Measurements from ENCODE around the gene SMAD3. TPM values are rescaled to one million over a fixed set of nuclear protein-coding genes. Genes with fewer than 3 reads are reported as not detected.

Gene SMAD3
- total RNA-seq, 4 donors from 2014 or later = 25.9 to 69.4 (median 35.2) TPM

- H3K4me3 ChIP-seq (ENCODE audit: low read depth, poor library complexity, severe bottlenecking) = no peak overlapping the region
- peak in 1 of 2 donors; percentile 31 for DNase-seq (ENCODE audit: low spot score in 2 of 2)
- 50 to 52% methylated on average over 4 of the region's 4 CpGs for WGBS, 2 donors
- intact Hi-C loops (cut with DNase I; ENCODE audit: low total_unique reads) = no loop called here
- TF ChIP-seq CTCF (IDR thresholded peaks at IDR 0.05) (no peak), POLR2A (IDR thresholded peaks at IDR 0.05) (no peak)
Observed at GRCh38 chr15:67135494-67135893, 70.1 kb downstream of the SMAD3 start.

DNA sequence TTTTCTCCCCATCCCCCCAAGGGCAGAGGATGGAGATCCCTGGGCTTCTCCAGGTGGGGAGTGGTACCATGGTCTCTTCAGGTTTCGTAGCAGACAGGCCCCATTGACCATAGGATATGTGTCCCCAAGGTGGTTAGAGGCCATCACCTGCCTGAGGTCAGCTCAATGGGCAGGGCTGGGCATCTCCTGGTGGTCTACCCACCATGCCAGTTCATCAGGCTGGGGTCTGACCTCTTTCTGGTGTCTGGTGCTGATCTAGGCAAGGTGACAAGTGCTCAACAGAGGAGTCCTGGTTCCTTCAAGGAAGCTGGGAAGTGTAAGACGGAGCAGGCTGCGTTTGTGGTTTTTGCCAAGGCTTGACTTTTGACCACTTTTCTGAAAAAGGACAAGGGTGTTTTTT, 71.4 kb downstream of the SMAD3 start:
- no peak overlapping the region for H3K4me3 ChIP-seq (ENCODE audit: low read depth, poor library complexity, severe bottlenecking)
- intact Hi-C loops (cut with DNase I; ENCODE audit: low total_unique reads) = no loop called here
- WGBS, 2 donors = 86 to 87% methylated on average over 3 of the region's 3 CpGs
- peak in 1 of 2 donors; percentile 49 for DNase-seq (ENCODE audit: low spot score in 2 of 2)
- TF ChIP-seq POLR2A (IDR thresholded peaks at IDR 0.05) (no peak), CTCF (IDR thresholded peaks at IDR 0.05) (no peak)

- TF ChIP-seq POLR2A (IDR thresholded peaks at IDR 0.05) = no peak
- intact Hi-C loops (cut with DNase I; ENCODE audit: low total_unique reads) = no loop called here
- DNase-seq (ENCODE audit: low spot score in 2 of 2) = no peak
- no peak overlapping the region for H3K4me3 ChIP-seq (ENCODE audit: low read depth, poor library complexity, severe bottlenecking)
- WGBS, 2 donors = 88 to 90% methylated on average over 1 of the region's 1 CpG
Observed at GRCh38 chr15:67137319-67137718, 71.9 kb downstream of the SMAD3 start.

DNA sequence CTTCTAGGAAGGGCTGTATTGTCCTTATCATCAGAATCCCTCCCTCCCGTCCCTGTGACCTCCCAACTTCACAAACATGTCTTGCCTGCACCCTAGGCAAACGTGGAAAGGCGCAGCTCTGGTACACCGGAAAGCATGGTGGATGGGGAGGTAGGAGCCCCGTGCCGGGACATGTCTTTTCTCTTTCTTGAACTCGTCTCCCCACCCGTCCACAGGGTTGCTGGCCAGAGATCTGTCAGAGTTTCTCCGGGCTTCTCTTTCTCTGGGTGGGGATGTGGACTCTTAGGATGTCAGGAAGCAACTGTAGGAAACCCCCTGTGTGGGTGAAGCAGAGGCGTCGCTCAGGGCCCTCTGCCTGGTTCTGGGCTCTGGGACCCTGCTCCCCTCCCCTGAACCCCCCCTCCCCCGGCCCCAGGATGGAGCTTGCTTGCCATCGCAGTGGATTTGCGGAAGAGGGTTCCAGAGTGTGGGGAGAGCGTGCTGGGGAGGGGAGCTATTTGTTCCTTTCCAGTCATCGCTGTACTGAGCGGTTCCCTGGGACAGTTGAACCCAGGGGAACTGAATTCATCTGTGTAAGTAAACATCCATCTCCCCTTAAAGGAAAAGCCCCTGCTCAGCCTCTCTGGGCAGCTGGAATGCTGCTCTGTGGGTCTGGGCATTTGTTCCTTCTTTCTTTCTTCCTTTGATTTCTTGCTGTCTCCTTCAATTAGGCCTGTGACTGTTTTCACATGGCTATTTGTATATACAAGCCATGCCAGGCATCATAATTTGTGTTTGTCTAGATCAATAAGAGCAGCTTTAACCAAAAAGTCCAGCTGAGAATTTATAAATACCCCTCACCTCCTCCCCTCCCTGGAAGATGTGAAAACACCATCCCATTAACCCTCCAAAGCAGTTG, 72.8 kb downstream of the SMAD3 start:
- intact Hi-C loops (cut with DNase I; ENCODE audit: low total_unique reads) = no loop called here
- 42 to 44% methylated on average over 14 to 17 of the region's 17 CpGs for WGBS, 2 donors
- no peak for DNase-seq (ENCODE audit: low spot score in 2 of 2)
- no peak overlapping the region for H3K4me3 ChIP-seq (ENCODE audit: low read depth, poor library complexity, severe bottlenecking)
- TF ChIP-seq CTCF (IDR thresholded peaks at IDR 0.05) = no peak
- no peak for TF ChIP-seq POLR2A (IDR thresholded peaks at IDR 0.05)

DNA sequence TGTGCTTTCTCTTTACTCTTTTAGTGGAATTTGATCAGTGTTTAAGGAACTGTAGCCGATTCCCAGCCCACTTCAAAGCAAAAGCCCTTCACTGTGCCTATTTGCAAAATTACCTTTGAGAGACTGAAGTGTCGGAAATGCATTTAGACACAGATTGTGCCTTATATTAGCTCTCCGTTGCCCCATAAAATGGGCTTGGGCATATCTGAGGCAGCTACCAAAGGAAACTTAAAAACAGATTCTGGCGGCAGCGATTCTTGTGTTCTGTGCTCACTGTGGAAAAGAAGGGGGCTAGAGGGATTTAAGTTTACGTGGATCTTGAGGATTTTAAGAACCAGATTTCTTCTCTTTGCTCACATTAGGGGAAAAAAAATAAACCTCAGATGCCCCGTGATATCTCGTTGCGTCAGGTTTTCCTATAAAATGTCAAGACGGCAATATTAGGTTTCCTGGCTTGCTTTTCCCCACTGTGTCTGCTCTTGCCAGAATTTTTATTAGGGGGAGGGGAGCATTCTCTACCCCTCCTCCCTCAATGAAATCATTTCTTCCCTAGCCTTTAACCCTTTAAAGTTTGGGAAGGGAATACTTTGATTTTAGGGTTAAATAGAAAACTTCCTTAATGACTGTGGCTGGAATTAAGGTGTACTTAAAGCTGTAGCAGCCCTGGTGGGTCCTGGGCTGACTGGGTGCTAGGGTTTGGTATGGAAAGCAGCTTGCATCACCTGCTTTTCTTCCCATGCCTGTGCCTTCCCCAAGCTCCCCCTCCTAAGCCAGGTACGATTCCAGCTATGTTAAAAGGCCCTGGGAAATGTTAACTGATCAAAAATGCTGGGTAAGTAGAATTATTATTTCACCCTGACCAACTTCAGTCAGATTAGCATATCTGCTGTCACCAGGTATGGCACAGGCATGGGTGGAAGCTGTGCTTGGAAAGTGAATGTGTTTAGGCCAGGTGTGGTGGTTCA, 73.8 kb downstream of the SMAD3 start:
- no peak overlapping the region for H3K4me3 ChIP-seq (ENCODE audit: low read depth, poor library complexity, severe bottlenecking)
- TF ChIP-seq POLR2A (IDR thresholded peaks at IDR 0.05) (no peak), CTCF (IDR thresholded peaks at IDR 0.05) (no peak)
- 51 to 56% methylated on average over 11 of the region's 11 CpGs for WGBS, 2 donors
- intact Hi-C loops (cut with DNase I; ENCODE audit: low total_unique reads) = no loop called here
- DNase-seq (ENCODE audit: low spot score in 2 of 2) = no peak
